A549 (cell line): ENCODE data around the gene C1orf115.

Experiments
- CTCF ChIP-seq: fragments of >200 bp; sonication (Bioruptor Twin); formaldehyde crosslinking; IDR thresholded peaks from 3 replicates; pipeline ENCODE4 v1.5.1; 2016
- JUN ChIP-seq, 2 experiments: fragments of >200 bp; sonication (Bioruptor Twin); formaldehyde crosslinking; IDR thresholded peaks; 2 replicates in 1 of 2; 3 replicates in 1 of 2; pipeline ENCODE4 v1.6.1; 2016 to 2017
- MAFK ChIP-seq: fragments of 450-650 bp; IDR thresholded peaks from 2 replicates; pipeline ENCODE4 v1.6.1; 2014; ENCODE audit not compliant: partially characterized antibody
- NR3C1 ChIP-seq: fragments of >200 bp; sonication (Bioruptor Twin); formaldehyde crosslinking; IDR thresholded peaks from 3 replicates; pipeline ENCODE4 v1.6.1; 2017
- PBX3 ChIP-seq: IDR thresholded peaks from 2 replicates; pipeline ENCODE4 v1.6.1; 2012
- POLR2AphosphoS2 ChIP-seq: conservative IDR thresholded peaks from 2 replicates; pipeline ENCODE4 v1.6.1; 2012; ENCODE audit warnings: low read length, improper control_type of control experiment, inconsistent platforms

DNA sequence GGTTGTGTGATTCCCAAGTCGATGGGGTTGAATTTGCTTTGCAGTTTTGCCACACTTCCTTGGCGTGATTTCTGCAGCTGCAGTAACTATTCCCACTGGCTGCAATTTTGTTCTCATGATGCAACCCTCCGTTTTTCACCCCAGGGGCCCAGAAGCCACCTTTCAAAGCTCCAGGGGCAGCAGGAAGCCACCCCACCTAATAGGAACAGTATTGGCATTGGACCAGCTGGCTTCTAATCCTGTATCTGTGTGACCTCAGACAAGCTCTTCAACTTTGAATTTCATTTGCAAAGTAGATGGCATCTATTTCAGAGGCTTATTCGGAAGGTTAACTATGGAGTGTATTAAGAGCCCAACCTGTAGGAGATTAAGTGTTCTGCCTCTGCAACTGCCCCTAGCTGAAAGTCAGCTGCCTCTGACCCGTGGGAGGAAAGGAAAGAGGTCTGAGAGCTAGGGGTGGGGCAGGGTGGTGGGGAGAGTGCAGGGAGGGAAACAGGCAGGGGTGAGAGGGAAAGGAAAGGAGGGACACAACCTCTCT, 12.6 kb downstream of the C1orf115 start:
- TF ChIP-seq CTCF (no peak), JUN (IDR thresholded peaks at IDR 0.05) (no peak), POLR2AphosphoS2 (no peak), NR3C1 (no peak), PBX3 (no peak), MAFK (no peak)
